GM12878 (cell line): Measurements from ENCODE around the gene PYGO2.

Experiments used
- CREB1 ChIP-seq: IDR thresholded peaks from 2 replicates; pipeline ENCODE4 v1.6.1; 2012; ENCODE audit warnings: low read depth, mild to moderate bottlenecking, inconsistent platforms
- CTCF ChIP-seq, 3 experiments: IDR thresholded peaks in 2 of 3; conservative IDR thresholded peaks in 1 of 3; 2 replicates each; pipeline ENCODE4 v1.5.1; 2011; ENCODE audit warnings: low read depth in 3 of 3, low read length in 3 of 3, mild to moderate bottlenecking in 3 of 3, control low read depth in 2 of 3, moderate library complexity in 2 of 3, inconsistent platforms in 1 of 3, mixed read lengths in 1 of 3; ENCODE audit not compliant: control insufficient read depth in 2 of 3, insufficient read depth in 1 of 3; ENCODE audit errors: extremely low read depth in 1 of 3
- JUNB ChIP-seq: IDR thresholded peaks from 2 replicates; pipeline ENCODE4 v1.6.1; 2016; ENCODE audit warnings: antibody characterized with exemption, mild to moderate bottlenecking
- POLR2A ChIP-seq: IDR thresholded peaks from 2 replicates; pipeline ENCODE4 v1.6.1; 2011; ENCODE audit warnings: low read depth, mild to moderate bottlenecking, low read length
- TBL1XR1 ChIP-seq: IDR thresholded peaks from 2 replicates; pipeline ENCODE4 v1.6.1; 2012; ENCODE audit warnings: low read depth, low read length, improper control_type of control experiment

GRCh38 chr1:155003227-155003765 lies 41.7 kb upstream of the PYGO2 start:
- TF ChIP-seq JUNB (no peak), POLR2A (peak; percentile 44; the same call in 1 of the 2 replicates), CREB1 (no peak), TBL1XR1 (no peak), CTCF (IDR thresholded peaks at IDR 0.05 in 2 of 3, conservative IDR thresholded peaks at IDR 0.05 in 1 of 3; ENCODE audit: control insufficient read depth in 2 of 3, extremely low read depth in 1 of 3, insufficient read depth in 1 of 3, low read depth in 3 of 3, low read length in 3 of 3) (no peak)
